ENCODE results near the gene WDR44.
"Not testable (repeated sequence)": the region's sequence is repeated elsewhere in the genome, so short reads cannot be mapped to it uniquely, and the experiment has no call there.

The WDR44 gene

GRCh38 chrX:118345464-118346257 lies at the start of gene WDR44:
Gene WDR44 (plus strand): TSS chrX:118346106. CDS start chrX:118346504, 398 bp downstream.
- Histone ChIP-seq H3K9me3 (ENCODE audit: control insufficient read depth, insufficient read depth, low read depth, low read length) (no peaks in the 10 kb centered on the region), H3K9ac (ENCODE audit: low read length) (peak within 1 kb of the TSS; percentile 93), H3K27ac (ENCODE audit: low read depth, low read length) (peak within 1 kb of the TSS; percentile 94; the same call in 1 of the 2 replicates), H3K4me3 (ENCODE audit: low read depth, low read length) (peak within 1 kb of the TSS; percentile 89), H3K36me3 (ENCODE audit: control insufficient read depth, insufficient read depth, low read length) (no peaks in the 10 kb centered on the region), H3K4me1 (ENCODE audit: control insufficient read depth, insufficient read depth, low read length) (peaks cover 27% of the 10 kb centered on the region), H3K27me3 (ENCODE audit: control insufficient read depth, insufficient read depth, low read length) (no peaks in the 10 kb centered on the region)

GRCh38 chrX:118305827-118306226 lies 40.1 kb upstream of the WDR44 start:
- H3K36me3 ChIP-seq (ENCODE audit: control insufficient read depth, insufficient read depth, low read length); H3K4me3 ChIP-seq (ENCODE audit: low read depth, low read length); H3K27me3 ChIP-seq (ENCODE audit: control insufficient read depth, insufficient read depth, low read length); H3K27ac ChIP-seq (ENCODE audit: low read depth, low read length); H3K9ac ChIP-seq (ENCODE audit: low read length); H3K4me1 ChIP-seq (ENCODE audit: control insufficient read depth, insufficient read depth, low read length): not testable (repeated sequence)
- peaks cover 39% of the 10 kb centered on the region for H3K9me3 ChIP-seq (ENCODE audit: control insufficient read depth, insufficient read depth, low read depth, low read length)

- Histone ChIP-seq H3K27ac (ENCODE audit: low read depth, low read length) (no peak overlapping the region), H3K27me3 (ENCODE audit: control insufficient read depth, insufficient read depth, low read length) (peaks cover 4% of the 10 kb centered on the region; the same call in 1 of the 2 replicates)
These were observed 30.4 kb upstream of the WDR44 start for GRCh38 chrX:118315529-118315928.

GRCh38 chrX:118324588-118324987 lies 21.3 kb upstream of the WDR44 start:
- Histone ChIP-seq H3K27ac (ENCODE audit: low read depth, low read length) (no peak overlapping the region), H3K4me1 (ENCODE audit: control insufficient read depth, insufficient read depth, low read length) (no peaks in the 10 kb centered on the region), H3K4me3 (ENCODE audit: low read depth, low read length) (no peak overlapping the region), H3K9me3 (ENCODE audit: control insufficient read depth, insufficient read depth, low read depth, low read length) (no peaks in the 10 kb centered on the region), H3K9ac (ENCODE audit: low read length) (no peak overlapping the region), H3K36me3 (ENCODE audit: control insufficient read depth, insufficient read depth, low read length) (no peaks in the 10 kb centered on the region), H3K27me3 (ENCODE audit: control insufficient read depth, insufficient read depth, low read length) (no peaks in the 10 kb centered on the region; the same call in 1 of the 2 replicates)

More at GRCh38 chrX:118315529-118315928, 30.4 kb upstream of the WDR44 start:
- H3K4me3 ChIP-seq (ENCODE audit: low read depth, low read length): no peak overlapping the region
- 0 out of 2 replicates have a peak, but pooled peaks cover 5% of the 10 kb centered on the region for H3K9me3 ChIP-seq (ENCODE audit: control insufficient read depth, insufficient read depth, low read depth, low read length)
- H3K36me3 ChIP-seq (ENCODE audit: control insufficient read depth, insufficient read depth, low read length): no peaks in the 10 kb centered on the region
- H3K9ac ChIP-seq (ENCODE audit: low read length): no peak overlapping the region
- no peaks in the 10 kb centered on the region for H3K4me1 ChIP-seq (ENCODE audit: control insufficient read depth, insufficient read depth, low read length)

- H3K9me3 ChIP-seq (ENCODE audit: control insufficient read depth, insufficient read depth, low read depth, low read length): no peaks in the 10 kb centered on the region
- H3K9ac ChIP-seq (ENCODE audit: low read length): no peak overlapping the region
These were observed 20.5 kb upstream of the WDR44 start for GRCh38 chrX:118325453-118325852.

GRCh38 chrX:118329175-118329574 lies 16.7 kb upstream of the WDR44 start:
- no peak overlapping the region for H3K9ac ChIP-seq (ENCODE audit: low read length)
- no peaks in the 10 kb centered on the region for H3K4me1 ChIP-seq (ENCODE audit: control insufficient read depth, insufficient read depth, low read length)
- no peaks in the 10 kb centered on the region for H3K36me3 ChIP-seq (ENCODE audit: control insufficient read depth, insufficient read depth, low read length)
- H3K27me3 ChIP-seq (ENCODE audit: control insufficient read depth, insufficient read depth, low read length): no peaks in the 10 kb centered on the region; the same call in 1 of the 2 replicates
- no peak overlapping the region for H3K4me3 ChIP-seq (ENCODE audit: low read depth, low read length)
- no peak overlapping the region for H3K27ac ChIP-seq (ENCODE audit: low read depth, low read length)
- H3K9me3 ChIP-seq (ENCODE audit: control insufficient read depth, insufficient read depth, low read depth, low read length): no peaks in the 10 kb centered on the region

More at GRCh38 chrX:118325453-118325852, 20.5 kb upstream of the WDR44 start:
- Histone ChIP-seq H3K27ac (ENCODE audit: low read depth, low read length) (no peak overlapping the region), H3K4me3 (ENCODE audit: low read depth, low read length) (no peak overlapping the region), H3K27me3 (ENCODE audit: control insufficient read depth, insufficient read depth, low read length) (no peaks in the 10 kb centered on the region; the same call in 1 of the 2 replicates), H3K4me1 (ENCODE audit: control insufficient read depth, insufficient read depth, low read length) (no peaks in the 10 kb centered on the region), H3K36me3 (ENCODE audit: control insufficient read depth, insufficient read depth, low read length) (no peaks in the 10 kb centered on the region)

GRCh38 chrX:118337687-118338086 lies 8.2 kb upstream of the WDR44 start:
- H3K36me3 ChIP-seq (ENCODE audit: control insufficient read depth, insufficient read depth, low read length): no peaks in the 10 kb centered on the region
- no peak overlapping the region for H3K4me3 ChIP-seq (ENCODE audit: low read depth, low read length)
- no peaks in the 10 kb centered on the region for H3K4me1 ChIP-seq (ENCODE audit: control insufficient read depth, insufficient read depth, low read length)
- H3K27ac ChIP-seq (ENCODE audit: low read depth, low read length): no peak overlapping the region
- no peaks in the 10 kb centered on the region for H3K9me3 ChIP-seq (ENCODE audit: control insufficient read depth, insufficient read depth, low read depth, low read length)
- no peak overlapping the region for H3K9ac ChIP-seq (ENCODE audit: low read length)
- no peaks in the 10 kb centered on the region; the same call in 1 of the 2 replicates for H3K27me3 ChIP-seq (ENCODE audit: control insufficient read depth, insufficient read depth, low read length)

GRCh38 chrX:118338930-118339329 lies 7.0 kb upstream of the WDR44 start:
- Histone ChIP-seq H3K4me1 (ENCODE audit: control insufficient read depth, insufficient read depth, low read length) (no peaks in the 10 kb centered on the region), H3K9me3 (ENCODE audit: control insufficient read depth, insufficient read depth, low read depth, low read length) (no peaks in the 10 kb centered on the region)

GRCh38 chrX:118345045-118345463 lies 852 bp upstream of the WDR44 start:
- Histone ChIP-seq H3K27ac (ENCODE audit: low read depth, low read length) (peak overlapping the region; percentile 7; the same call in 1 of the 2 replicates), H3K9me3 (ENCODE audit: control insufficient read depth, insufficient read depth, low read depth, low read length) (no peaks in the 10 kb centered on the region), H3K36me3 (ENCODE audit: control insufficient read depth, insufficient read depth, low read length) (no peaks in the 10 kb centered on the region), H3K9ac (ENCODE audit: low read length) (peak overlapping the region; percentile 77), H3K4me3 (ENCODE audit: low read depth, low read length) (peak overlapping the region; percentile 71), H3K4me1 (ENCODE audit: control insufficient read depth, insufficient read depth, low read length) (peaks cover 21% of the 10 kb centered on the region), H3K27me3 (ENCODE audit: control insufficient read depth, insufficient read depth, low read length) (no peaks in the 10 kb centered on the region)

More at GRCh38 chrX:118338930-118339329, 7.0 kb upstream of the WDR44 start:
- Histone ChIP-seq H3K9ac (ENCODE audit: low read length) (no peak overlapping the region), H3K27ac (ENCODE audit: low read depth, low read length) (no peak overlapping the region), H3K27me3 (ENCODE audit: control insufficient read depth, insufficient read depth, low read length) (no peaks in the 10 kb centered on the region; the same call in 1 of the 2 replicates), H3K36me3 (ENCODE audit: control insufficient read depth, insufficient read depth, low read length) (no peaks in the 10 kb centered on the region), H3K4me3 (ENCODE audit: low read depth, low read length) (no peak overlapping the region)

- Histone ChIP-seq H3K4me3 (ENCODE audit: low read depth, low read length) (peak overlapping the region; percentile 89), H3K36me3 (ENCODE audit: control insufficient read depth, insufficient read depth, low read length) (no peaks in the 10 kb centered on the region), H3K27me3 (ENCODE audit: control insufficient read depth, insufficient read depth, low read length) (no peaks in the 10 kb centered on the region), H3K9ac (ENCODE audit: low read length) (peak overlapping the region; percentile 93), H3K27ac (ENCODE audit: low read depth, low read length) (peak overlapping the region; percentile 94; the same call in 1 of the 2 replicates), H3K4me1 (ENCODE audit: control insufficient read depth, insufficient read depth, low read length) (peaks cover 32% of the 10 kb centered on the region), H3K9me3 (ENCODE audit: control insufficient read depth, insufficient read depth, low read depth, low read length) (no peaks in the 10 kb centered on the region)
These were observed 570 bp downstream of the WDR44 start for GRCh38 chrX:118346258-118347094.
